ENCODE results near the gene FCN1.

The FCN1 gene

GRCh38 chr9:134908524-134909309, 9.0 kb downstream of the FCN1 start:
- no peak for ATAC-seq

GRCh38 chr9:134902936-134903335, 14.8 kb downstream of the FCN1 start:
- ATAC-seq: no peak
- TF ChIP-seq ZFP3 (CRISPR knock-in tag; IDR thresholded peaks at IDR 0.05) (no peak), TSHZ2 (CRISPR knock-in tag; IDR thresholded peaks at IDR 0.05) (no peak), ZC3H10 (CRISPR knock-in tag; IDR thresholded peaks at IDR 0.05) (no peak), ZNF565 (CRISPR knock-in tag; conservative IDR thresholded peaks at IDR 0.05; ENCODE audit: low read depth) (no peak), BACH2 (CRISPR knock-in tag; IDR thresholded peaks at IDR 0.05; ENCODE audit: borderline replicate concordance) (no peak), GLIS3 (CRISPR knock-in tag; IDR thresholded peaks at IDR 0.05) (no peak), ARNTL (CRISPR knock-in tag; IDR thresholded peaks at IDR 0.05; ENCODE audit: borderline replicate concordance, low read depth) (no peak), OSR1 (CRISPR knock-in tag; IDR thresholded peaks at IDR 0.05) (no peak), ZNF8 (CRISPR knock-in tag; IDR thresholded peaks at IDR 0.05) (no peak)

More at GRCh38 chr9:134908524-134909309, 9.0 kb downstream of the FCN1 start:
- TF ChIP-seq PATZ1 (CRISPR knock-in tag; IDR thresholded peaks at IDR 0.05; ENCODE audit: borderline replicate concordance): no peak
- no peak for TF ChIP-seq ZFP30 (CRISPR knock-in tag; IDR thresholded peaks at IDR 0.05)
- no peak for TF ChIP-seq ZNF70 (CRISPR knock-in tag; IDR thresholded peaks at IDR 0.05)

DNA sequence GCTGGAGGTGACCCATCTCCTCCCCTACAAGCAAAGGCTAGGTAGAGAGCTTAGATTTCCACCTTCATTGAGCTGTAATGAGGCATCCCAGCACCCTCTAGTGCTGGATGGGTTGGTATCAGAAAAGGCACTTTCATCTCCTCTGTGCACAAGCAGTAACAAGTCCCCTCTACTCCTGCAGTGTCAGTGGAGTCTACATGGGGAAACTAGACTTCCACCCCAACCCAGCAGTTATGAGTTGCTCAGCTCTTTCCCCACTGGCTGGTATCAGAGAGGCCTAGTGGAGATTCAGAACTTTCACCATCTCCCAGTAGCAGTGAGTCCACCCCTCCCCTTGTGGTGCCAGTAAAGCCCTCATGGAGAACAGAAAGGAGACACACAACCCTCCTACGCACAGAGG, 17.9 kb downstream of the FCN1 start:
- no peak for TF ChIP-seq ISL1 (CRISPR knock-in tag; IDR thresholded peaks at IDR 0.05)
- TF ChIP-seq, protein P1, sequence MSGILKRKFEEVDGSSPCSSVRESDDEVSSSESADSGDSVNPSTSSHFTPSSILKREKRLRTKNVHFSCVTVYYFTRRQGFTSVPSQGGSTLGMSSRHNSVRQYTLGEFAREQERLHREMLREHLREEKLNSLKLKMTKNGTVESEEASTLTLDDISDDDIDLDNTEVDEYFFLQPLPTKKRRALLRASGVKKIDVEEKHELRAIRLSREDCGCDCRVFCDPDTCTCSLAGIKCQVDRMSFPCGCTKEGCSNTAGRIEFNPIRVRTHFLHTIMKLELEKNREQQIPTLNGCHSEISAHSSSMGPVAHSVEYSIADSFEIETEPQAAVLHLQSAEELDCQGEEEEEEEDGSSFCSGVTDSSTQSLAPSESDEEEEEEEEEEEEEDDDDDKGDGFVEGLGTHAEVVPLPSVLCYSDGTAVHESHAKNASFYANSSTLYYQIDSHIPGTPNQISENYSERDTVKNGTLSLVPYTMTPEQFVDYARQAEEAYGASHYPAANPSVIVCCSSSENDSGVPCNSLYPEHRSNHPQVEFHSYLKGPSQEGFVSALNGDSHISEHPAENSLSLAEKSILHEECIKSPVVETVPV (CRISPR knock-in tag; IDR thresholded peaks at IDR 0.05): no peak
- TF ChIP-seq ZNF70 (CRISPR knock-in tag; IDR thresholded peaks at IDR 0.05): no peak
- ATAC-seq: no peak

GRCh38 chr9:134899168-134899567, 18.5 kb downstream of the FCN1 start:
- TF ChIP-seq PPARA (CRISPR knock-in tag; IDR thresholded peaks at IDR 0.05; ENCODE audit: borderline replicate concordance) (no peak), TCF4 (CRISPR knock-in tag; IDR thresholded peaks at IDR 0.05; ENCODE audit: borderline replicate concordance) (no peak), TOX (CRISPR knock-in tag; IDR thresholded peaks at IDR 0.05; ENCODE audit: borderline replicate concordance) (no peak), ZNF565 (CRISPR knock-in tag; conservative IDR thresholded peaks at IDR 0.05; ENCODE audit: low read depth) (no peak), RARB (CRISPR knock-in tag; IDR thresholded peaks at IDR 0.05) (no peak), ESRRG (CRISPR knock-in tag; IDR thresholded peaks at IDR 0.05) (no peak), CSDC2 (CRISPR knock-in tag; IDR thresholded peaks at IDR 0.05) (no peak), ARNTL (CRISPR knock-in tag; IDR thresholded peaks at IDR 0.05; ENCODE audit: borderline replicate concordance, low read depth) (no peak), POU6F1 (CRISPR knock-in tag; IDR thresholded peaks at IDR 0.05; ENCODE audit: borderline replicate concordance, low read depth) (no peak), OSR1 (CRISPR knock-in tag; IDR thresholded peaks at IDR 0.05) (no peak), ZFP30 (CRISPR knock-in tag; IDR thresholded peaks at IDR 0.05) (no peak)
- no peak for ATAC-seq

All from SK-N-SH treated with all-trans-retinoic acid at 6 μM for 48 hours (cell line).